Hepatocyte (in vitro differentiated cells): ENCODE data around the gene ZKSCAN2. TPM values are rescaled to one million over a fixed set of nuclear protein-coding genes. Genes with fewer than 3 reads are reported as not detected.

ENCODE experiments used
- DNase-seq: peaks from one replicate; pipeline ENCODE4 v3.0.0-alpha.2; 2016; ENCODE audit warnings: low spot score
- H2AFZ ChIP-seq: fragments of 200-600 bp; sonication (generic); 2 replicates; pipeline ENCODE4 v1.6.0; 2016; ENCODE audit warnings: antibody characterized with exemption, mild to moderate bottlenecking
- H3K27ac ChIP-seq: fragments of 200-600 bp; sonication (generic); 2 replicates; pipeline ENCODE4 v1.5.1; 2016; ENCODE audit warnings: mild to moderate bottlenecking
- H3K27me3 ChIP-seq: fragments of 200-600 bp; sonication (generic); 2 replicates; pipeline ENCODE4 v1.6.1; 2016
- H3K36me3 ChIP-seq: fragments of 200-600 bp; sonication (generic); replicated peaks from 2 replicates; pipeline ENCODE4 v1.5.1; 2016; ENCODE audit warnings: low read depth; ENCODE audit not compliant: insufficient read depth
- H3K4me1 ChIP-seq: fragments of 200-600 bp; sonication (generic); 2 replicates; pipeline ENCODE4 v1.5.1; 2016; ENCODE audit warnings: mild to moderate bottlenecking, moderate library complexity; ENCODE audit not compliant: insufficient read depth
- H3K4me2 ChIP-seq: fragments of 200-600 bp; sonication (generic); 2 replicates; pipeline ENCODE4 v1.6.0; 2016
- H3K4me3 ChIP-seq: fragments of 200-600 bp; sonication (generic); 2 replicates; pipeline ENCODE4 v1.5.1; 2016; ENCODE audit warnings: mild to moderate bottlenecking
- H3K79me2 ChIP-seq: fragments of 200-600 bp; sonication (generic); 2 replicates; pipeline ENCODE4 v1.6.0; 2017; ENCODE audit warnings: mild to moderate bottlenecking
- H3K9me2 ChIP-seq: fragments of 200-600 bp; sonication (generic); replicated peaks from 2 replicates; pipeline ENCODE4 v1.6.0; 2017; ENCODE audit warnings: mild to moderate bottlenecking; ENCODE audit not compliant: insufficient read depth
- H3K9me3 ChIP-seq: fragments of 200-600 bp; sonication (generic); 2 replicates; pipeline ENCODE4 v1.5.1; 2016; ENCODE audit warnings: low read depth, mild to moderate bottlenecking
- H4K20me1 ChIP-seq: fragments of 200-600 bp; sonication (generic); 2 replicates; pipeline ENCODE4 v1.6.0; 2016; ENCODE audit warnings: mild to moderate bottlenecking; ENCODE audit not compliant: insufficient read depth, poor library complexity, severe bottlenecking
- CTCF ChIP-seq: fragments of 200-600 bp; sonication (generic); IDR thresholded peaks from 2 replicates; pipeline ENCODE4 v1.5.1; 2016; ENCODE audit warnings: antibody characterized with exemption, mild to moderate bottlenecking; ENCODE audit not compliant: poor library complexity
- EZH2 ChIP-seq: fragments of 200-600 bp; sonication (generic); IDR thresholded peaks from 2 replicates; pipeline ENCODE4 v1.6.1; 2016; ENCODE audit warnings: antibody characterized with exemption, mild to moderate bottlenecking, borderline replicate concordance
- EZH2phosphoT487 ChIP-seq: fragments of 200-600 bp; sonication (generic); IDR thresholded peaks from one replicate; pipeline ENCODE4 v1.6.1; 2018; ENCODE audit warnings: antibody characterized with exemption, mild to moderate bottlenecking, low read depth, moderate library complexity; ENCODE audit not compliant: unreplicated experiment, severe bottlenecking
- WGBS: methylation state at CpG from one replicate; pipeline ENCODE4 v1.1.6; 2016; ENCODE audit warnings: low lambda C conversion rate; ENCODE audit errors: missing lambda C conversion rate; 5-methylcytosine and 5-hydroxymethylcytosine counted together
- polyA plus RNA-seq: library from polyadenylated mRNA; unstranded; fragments of >200 nt; fragmentation: Nextera tagmentation; extraction: Ambion mirVana; gene quantifications from 2 replicates; pipeline ENCODE4 v1.2.1, GENCODE V29; 2016
- total RNA-seq: library from RNA; depleted of rRNA; stranded (reverse); fragments of >200 nt; gene quantifications from 2 replicates; pipeline ENCODE4 v1.2.3, GENCODE V29; 2014

Gene ZKSCAN2
- total and polyA plus RNA-seq, 2 experiments from 2014 or later = 2.5 to 8.0 TPM

DNA sequence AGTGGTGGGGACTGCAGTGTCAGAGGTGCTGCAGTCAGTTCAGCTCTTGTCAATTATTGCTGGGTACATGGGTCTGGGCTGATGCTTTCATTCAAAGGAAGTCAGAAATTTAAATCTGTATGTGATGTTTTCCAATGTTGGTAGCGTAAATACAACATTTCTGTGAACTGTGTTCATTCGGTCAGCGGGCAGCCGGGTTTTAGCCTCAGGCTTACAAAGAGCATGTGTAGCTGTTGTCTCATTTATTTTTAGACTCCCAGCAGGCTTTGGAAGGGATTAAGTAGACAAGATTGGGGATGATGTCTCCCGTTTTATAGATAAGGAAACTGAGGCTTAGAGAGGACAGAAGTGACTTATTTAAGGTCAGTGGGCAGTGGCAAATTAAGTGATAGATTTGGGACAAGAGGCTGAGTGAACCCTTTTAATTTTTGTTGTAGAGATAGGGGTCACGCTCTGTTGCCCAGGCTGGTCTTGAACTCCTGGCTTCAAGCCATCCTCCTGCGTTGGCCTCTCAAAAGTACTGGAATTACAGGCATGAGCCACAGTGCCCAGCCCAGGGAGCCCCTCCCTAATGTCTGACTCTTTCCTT lies 32.8 kb downstream of the ZKSCAN2 start:
- H4K20me1 ChIP-seq = no peaks in the 10 kb centered on the region
- H3K9me2 ChIP-seq = no peaks in the 10 kb centered on the region
- no peak overlapping the region for H3K27ac ChIP-seq
- H3K9me3 ChIP-seq = no peaks in the 10 kb centered on the region
- no peaks in the 10 kb centered on the region for H3K36me3 ChIP-seq
- H3K27me3 ChIP-seq = no peaks in the 10 kb centered on the region
- WGBS = 80% methylated on average over 7 of the region's 7 CpGs
- no peak overlapping the region for H3K4me2 ChIP-seq
- no peak overlapping the region for H2AFZ ChIP-seq
- H3K79me2 ChIP-seq = no peaks in the 10 kb centered on the region
- H3K4me3 ChIP-seq = no peak overlapping the region
- TF ChIP-seq EZH2phosphoT487 = no peak
- TF ChIP-seq EZH2 = no peak
- no peak for TF ChIP-seq CTCF
- H3K4me1 ChIP-seq = no peaks in the 10 kb centered on the region
- DNase-seq = no peak

- TF ChIP-seq EZH2 = no peak
- no peak for TF ChIP-seq CTCF
- no peak for TF ChIP-seq EZH2phosphoT487
- Histone ChIP-seq H3K4me2 (no peak overlapping the region), H4K20me1 (no peaks in the 10 kb centered on the region), H2AFZ (no peak overlapping the region), H3K27ac (no peak overlapping the region), H3K9me3 (no peaks in the 10 kb centered on the region), H3K27me3 (no peaks in the 10 kb centered on the region), H3K4me1 (no peaks in the 10 kb centered on the region), H3K79me2 (no peaks in the 10 kb centered on the region), H3K4me3 (no peak overlapping the region), H3K9me2 (no peaks in the 10 kb centered on the region), H3K36me3 (no peaks in the 10 kb centered on the region)
- DNase-seq = no peak
- 90% methylated on average over 6 of the region's 6 CpGs for WGBS
Measured at GRCh38 chr16:25223964-25224363, 33.7 kb downstream of the ZKSCAN2 start.

- Histone ChIP-seq H3K9me3 (no peaks in the 10 kb centered on the region), H3K4me1 (no peaks in the 10 kb centered on the region), H3K4me3 (no peak overlapping the region), H3K79me2 (no peaks in the 10 kb centered on the region), H3K9me2 (no peaks in the 10 kb centered on the region), H2AFZ (no peak overlapping the region), H3K27me3 (no peaks in the 10 kb centered on the region), H4K20me1 (no peaks in the 10 kb centered on the region), H3K36me3 (no peaks in the 10 kb centered on the region), H3K4me2 (no peak overlapping the region), H3K27ac (no peak overlapping the region)
- TF ChIP-seq EZH2phosphoT487 = no peak
- no peak for TF ChIP-seq CTCF
- no peak for TF ChIP-seq EZH2
- WGBS = 82% methylated on average over 8 of the region's 8 CpGs
- no peak for DNase-seq
Measured at GRCh38 chr16:25222959-25223358, 34.7 kb downstream of the ZKSCAN2 start.
